GM20431 (cell line): ENCODE measurements around the gene VPREB3.

Experiments
- in situ Hi-C: fragments of 300-500 bp; cut with MseI, MboI; formaldehyde crosslinking; loops from one replicate; pipeline ENCODE4 v1.15.0; 2020; ENCODE audit warnings: low sequenced_read_pairs; ENCODE audit not compliant: unreplicated experiment

VPREB3 gene, protein sequence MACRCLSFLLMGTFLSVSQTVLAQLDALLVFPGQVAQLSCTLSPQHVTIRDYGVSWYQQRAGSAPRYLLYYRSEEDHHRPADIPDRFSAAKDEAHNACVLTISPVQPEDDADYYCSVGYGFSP

GRCh38 chr22:23754220-23754919 lies at the start of gene VPREB3:
Gene VPREB3, minus strand, starts transcription at chr22:23754425. Its CDS starts 62 bp downstream, at chr22:23754363.
- in situ Hi-C loops, result no loop called here

DNA sequence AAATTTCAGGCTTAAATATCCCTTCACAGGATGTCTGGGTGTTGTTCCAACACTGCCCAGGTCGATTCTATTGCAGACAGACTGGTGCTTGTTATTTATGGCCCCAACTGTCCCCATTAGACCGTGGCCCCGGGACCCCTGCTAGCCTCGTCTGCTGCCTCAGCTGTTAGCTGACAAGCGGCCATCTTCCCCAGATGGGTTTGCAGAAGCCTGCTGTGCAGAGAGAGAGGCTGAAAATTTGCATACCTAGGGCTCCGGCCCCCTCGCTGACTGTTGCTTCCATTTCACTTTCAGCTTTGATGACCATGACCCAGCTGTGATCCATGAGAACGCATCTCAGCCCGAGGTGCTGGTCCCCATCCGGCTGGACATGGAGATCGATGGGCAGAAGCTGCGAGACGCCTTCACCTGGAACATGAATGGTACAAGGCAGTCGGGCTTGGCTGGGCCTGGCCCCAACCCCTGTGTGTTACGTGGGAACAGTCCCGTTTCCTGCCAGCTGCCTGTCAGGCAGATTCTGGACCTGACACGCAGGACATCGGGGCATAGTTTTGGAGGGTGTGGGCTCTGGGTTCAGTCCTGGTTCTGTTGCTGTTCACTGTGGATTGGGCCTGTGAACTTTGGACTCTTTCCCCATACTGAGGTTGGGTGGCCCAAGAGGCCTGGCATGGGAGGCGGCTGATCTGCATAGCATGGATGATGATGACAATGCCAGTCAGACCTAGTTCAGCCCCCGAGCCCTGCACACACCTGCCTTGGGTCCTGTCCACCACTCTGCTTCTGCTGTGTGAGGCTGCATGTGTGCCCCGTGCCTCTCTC lies 49.0 kb upstream of the VPREB3 start:
- in situ Hi-C loops, result no loop called here

DNA sequence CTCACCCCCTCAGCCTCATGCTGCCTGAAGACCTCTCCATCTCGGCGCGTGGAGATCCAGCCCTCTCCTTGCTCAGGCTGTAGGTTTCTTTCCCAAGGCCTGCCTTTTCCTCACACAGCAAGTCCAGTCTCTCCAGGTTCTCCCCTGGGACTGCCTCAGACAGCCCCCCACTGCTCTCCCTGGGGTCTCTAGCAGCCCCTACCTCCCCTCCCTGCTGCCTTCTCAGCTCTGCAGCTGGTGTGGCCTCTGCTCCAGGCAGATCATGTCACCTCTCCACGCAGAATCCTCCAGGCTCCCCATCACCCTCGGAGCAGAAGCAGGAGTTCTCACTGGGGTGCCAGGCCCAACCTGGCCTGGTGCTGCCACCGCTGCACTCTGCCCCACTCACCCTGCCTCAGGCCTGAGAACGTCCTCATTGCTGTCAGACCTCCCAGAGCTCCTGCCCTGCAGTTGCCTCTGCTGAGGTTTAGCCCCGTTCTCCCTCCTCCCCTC lies 47.7 kb upstream of the VPREB3 start:
- in situ Hi-C loops, result no loop called here

DNA sequence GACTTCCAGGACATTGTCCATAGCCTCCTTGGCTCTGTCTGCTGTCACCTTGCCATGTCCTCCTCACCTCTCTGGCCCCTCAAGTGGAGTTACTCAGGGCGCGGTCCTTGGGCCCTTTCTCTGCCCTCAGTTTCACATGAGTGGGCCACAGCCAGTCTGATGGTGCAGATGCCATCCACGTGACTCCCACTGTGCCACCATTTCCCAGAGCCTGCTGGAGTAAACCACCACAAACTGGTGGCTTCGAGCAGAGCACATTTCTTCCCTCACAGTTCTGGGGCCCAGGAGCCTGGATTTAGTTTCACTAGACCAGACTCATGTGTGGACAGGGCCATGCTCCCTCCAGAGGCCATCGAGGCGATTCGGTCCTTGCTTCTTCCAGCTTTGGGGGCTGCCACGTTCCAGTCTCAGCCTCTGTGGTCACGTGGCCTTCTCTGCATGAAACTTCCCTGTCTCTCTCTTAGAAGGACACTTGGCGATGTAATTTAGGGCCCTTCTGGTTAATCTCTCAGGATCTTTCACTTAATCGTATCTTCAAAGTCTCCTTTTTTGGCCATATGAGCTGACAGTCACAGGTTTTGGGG lies 47.1 kb upstream of the VPREB3 start:
- in situ Hi-C loops, result no loop called here

GRCh38 chr22:23800297-23801237 lies 46.3 kb upstream of the VPREB3 start:
- in situ Hi-C loops, result no loop called here

GRCh38 chr22:23796461-23796860 lies 42.2 kb upstream of the VPREB3 start:
- in situ Hi-C loops, result no loop called here

- in situ Hi-C loops, result no loop called here
Measured at GRCh38 chr22:23793326-23793725, 39.1 kb upstream of the VPREB3 start.

DNA sequence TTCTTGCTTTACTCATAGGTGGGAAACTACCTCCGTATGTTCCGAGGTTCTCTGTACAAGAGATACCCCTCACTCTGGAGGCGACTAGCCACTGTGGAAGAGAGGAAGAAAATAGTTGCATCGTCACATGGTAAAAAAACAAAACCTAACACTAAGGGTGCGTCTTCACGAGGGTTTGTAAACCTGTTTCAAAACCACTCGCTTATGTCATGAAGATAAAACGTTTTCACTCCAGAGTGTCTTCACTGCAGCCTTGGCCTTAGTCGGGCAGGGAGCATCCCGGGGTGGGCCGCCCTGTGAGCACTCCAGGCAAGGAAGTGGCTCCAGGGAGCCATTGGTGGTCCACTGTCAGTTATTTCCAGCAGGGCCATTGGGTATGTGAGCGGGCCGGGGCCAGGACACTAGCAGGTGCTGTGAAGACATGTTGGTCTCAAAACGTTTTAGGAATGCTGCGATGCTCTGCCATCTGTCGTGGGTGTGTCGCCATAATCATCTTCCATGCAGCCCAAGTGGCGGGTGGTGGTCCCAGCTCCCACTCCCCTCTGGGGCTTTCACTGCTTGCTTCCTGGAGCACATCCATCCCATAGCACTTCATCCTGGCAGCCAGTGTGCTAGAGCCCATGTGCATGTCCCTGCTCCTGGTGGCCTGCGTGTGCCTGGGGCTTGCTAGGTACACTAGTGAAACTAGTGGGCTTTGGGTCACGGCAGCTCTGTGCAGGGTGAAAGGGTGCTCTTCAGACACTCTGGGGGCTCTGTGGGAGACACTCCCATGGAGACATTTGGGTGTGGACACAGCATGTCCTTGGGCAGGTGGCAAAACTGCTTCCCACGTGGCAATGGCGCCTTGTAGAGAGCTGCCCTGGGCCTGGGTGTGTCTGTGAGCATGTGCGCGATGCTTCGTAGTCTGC lies 37.8 kb upstream of the VPREB3 start:
- in situ Hi-C loops, result no loop called here

DNA sequence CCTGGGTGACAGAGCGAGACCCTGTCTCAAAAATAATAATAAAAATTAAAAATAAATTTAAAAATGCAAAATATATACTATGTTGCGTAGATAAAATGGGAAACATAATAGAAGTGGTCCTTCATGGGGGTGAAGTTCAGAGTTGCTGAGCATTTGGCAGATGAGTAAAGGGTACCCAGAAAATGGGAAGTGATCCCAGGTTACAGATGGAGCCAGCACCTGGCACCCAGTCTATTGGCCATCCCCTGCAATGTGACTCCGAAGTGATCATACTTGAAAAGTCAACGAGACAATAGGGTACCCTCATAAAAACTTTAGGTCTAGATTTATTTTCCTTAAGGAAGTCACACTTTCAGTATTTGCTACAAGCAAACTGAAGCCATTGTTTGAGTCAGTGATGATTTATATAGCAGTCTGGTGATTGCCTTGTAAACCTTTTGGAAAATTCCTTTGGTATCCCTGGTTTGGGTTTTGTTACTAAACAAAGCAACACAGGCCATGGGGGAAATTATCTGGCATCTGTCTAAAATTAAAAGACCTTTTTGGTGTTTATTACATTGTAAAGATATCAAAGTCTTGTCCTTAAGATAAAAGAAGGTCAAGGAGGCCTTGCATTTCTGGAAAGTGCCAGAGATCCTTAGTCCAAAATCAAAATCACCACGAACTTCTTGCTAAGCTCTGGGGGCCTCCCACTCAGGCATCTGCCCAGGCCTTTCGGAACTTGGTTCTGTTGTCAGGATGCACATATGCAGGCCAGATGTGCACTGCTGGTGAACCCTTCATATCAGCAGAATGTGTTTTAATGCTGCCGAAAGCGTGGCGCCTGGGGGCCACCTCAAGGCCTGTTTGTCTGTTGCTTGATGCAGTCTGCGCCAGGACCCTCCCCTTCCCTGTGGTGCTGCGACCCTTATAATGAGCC lies 36.9 kb upstream of the VPREB3 start:
- in situ Hi-C loops, result no loop called here

DNA sequence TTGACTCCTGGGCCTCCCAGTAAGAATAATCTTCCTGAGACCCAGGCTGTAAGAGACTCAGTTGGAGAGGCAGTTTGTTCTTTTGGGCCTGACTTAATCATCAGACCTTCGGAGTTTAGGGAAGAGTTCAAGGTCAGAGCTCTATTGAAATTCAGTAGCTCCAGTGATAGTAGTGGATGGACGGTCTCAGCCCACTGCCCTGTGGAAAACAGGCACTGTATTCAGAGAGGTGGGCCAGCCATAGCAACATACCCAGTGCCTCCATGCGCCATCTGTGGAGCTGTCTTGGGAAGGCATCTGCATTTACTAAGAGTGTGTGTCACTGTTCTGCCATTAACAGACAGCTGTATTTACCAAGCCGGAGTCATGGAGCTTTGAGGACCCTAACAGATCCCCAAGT lies 35.4 kb upstream of the VPREB3 start:
- in situ Hi-C loops, result no loop called here

DNA sequence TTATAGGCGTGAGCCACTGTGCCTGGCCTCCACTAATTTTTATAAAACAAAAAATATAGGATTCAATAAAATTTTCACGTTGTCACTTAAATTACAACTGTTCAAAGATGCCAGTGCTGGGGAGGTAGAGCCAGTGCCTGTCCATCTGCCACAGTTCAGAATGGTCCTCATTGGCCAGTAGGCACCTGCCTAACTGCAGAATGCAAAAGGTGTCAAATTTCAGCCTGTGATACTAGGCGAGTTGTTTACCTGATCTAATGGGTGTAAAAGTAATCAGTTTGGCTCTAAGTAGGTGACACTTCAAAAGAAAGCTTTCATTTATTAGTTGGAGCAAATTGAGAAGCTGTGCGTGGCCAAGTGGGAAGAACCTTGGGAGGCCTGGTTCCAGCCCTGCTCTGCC lies 34.9 kb upstream of the VPREB3 start:
- in situ Hi-C loops, result no loop called here

DNA sequence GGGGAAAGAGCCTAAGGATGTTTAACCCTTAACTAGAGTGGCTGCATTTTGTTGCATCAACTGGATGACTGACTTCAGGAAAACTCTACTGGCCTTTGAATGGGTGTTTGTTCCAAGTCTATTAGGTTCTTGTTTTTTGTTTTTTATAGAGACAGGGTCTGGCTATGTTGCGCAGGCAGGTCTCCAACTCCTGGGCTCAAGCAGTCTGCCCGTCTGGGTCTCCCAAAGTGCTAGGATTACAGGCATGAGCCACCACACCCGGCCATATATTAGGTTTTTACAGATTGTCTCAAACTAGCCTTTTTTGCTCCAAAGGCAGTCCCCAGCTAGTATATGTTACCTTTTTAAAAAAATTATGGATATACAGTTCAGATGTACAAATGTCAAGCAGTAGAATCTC lies 33.7 kb upstream of the VPREB3 start:
- in situ Hi-C loops, result no loop called here

DNA sequence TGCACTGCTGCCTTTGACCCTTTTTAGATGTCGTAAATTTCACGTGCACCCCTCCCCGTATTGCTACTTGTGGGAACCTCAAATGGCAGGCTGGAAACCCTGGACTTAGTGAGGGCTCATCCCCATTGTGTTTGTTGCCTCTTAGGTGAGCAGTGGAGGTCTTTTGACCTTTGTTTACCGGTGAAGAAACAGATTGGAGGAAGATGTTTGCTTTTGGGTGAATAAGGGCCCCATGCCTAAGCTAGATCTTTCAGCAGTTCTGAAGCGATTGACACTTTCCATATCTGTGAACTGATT lies 33.3 kb upstream of the VPREB3 start:
- in situ Hi-C loops, result no loop called here

DNA sequence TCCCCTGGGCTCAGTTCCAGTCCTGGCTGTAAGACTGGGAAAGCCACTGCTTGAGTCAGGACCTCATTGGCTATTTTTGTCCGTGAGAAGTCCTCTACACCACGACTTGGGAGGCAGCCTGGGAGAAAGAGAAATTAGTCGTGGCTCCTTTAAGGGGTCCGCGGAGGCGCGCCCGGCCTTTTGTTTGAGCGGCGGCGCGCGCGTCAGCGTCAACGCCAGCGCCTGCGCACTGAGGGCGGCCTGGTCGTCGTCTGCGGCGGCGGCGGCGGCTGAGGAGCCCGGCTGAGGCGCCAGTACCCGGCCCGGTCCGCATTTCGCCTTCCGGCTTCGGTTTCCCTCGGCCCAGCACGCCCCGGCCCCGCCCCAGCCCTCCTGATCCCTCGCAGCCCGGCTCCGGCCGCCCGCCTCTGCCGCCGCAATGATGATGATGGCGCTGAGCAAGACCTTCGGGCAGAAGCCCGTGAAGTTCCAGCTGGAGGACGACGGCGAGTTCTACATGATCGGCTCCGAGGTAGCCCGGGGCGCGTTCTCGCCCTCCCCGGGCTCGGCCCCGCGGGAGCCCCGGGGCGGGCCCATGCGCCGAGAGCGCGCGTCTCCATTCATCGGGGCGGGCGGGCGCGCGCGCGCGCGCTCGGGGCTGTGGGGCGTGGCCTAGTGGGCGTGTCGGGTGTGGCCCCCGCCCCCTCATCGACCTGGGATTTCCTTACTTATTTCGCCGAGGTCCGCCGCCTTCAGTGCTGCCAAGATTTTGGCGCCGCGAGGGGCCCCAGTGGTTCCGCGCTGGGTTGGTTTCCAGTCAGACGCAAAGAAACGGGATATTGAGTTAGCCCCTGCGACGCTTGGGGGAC lies 32.8 kb upstream of the VPREB3 start, which contains the start of gene SMARCB1:
Gene SMARCB1 (plus strand): TSS at position 215 of the 848 bp plus-strand sequence. CDS start 204 bp downstream, at position 419.
- in situ Hi-C loops, result no loop called here

GRCh38 chr22:23786261-23786710 lies 32.1 kb upstream of the VPREB3 start:
- in situ Hi-C loops, result no loop called here

DNA sequence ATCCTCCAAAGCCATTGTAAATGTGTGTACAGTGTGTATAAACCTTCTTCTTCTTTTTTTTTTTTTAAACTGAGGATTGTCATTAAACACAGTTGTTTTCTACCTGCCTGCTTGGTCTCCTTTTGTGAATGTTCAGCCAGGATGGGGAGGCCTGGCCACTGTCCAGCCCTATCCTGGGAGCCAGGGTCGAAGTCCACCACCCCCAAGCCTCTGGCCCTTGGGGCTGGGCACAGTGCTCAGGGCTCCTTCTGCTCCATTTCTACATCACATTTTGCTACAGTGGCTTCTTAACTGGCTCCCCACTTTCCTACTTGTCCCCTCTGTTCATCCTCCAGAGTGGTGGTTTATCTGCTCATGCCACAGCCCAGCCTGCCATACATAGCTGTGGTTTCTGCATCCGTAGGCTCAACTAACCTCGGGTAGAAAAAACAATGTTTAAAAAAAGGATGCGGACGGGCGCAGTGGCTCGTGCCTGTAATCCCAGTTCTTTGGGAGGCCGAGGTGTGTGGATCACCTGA lies 30.0 kb upstream of the VPREB3 start:
- in situ Hi-C loops, result no loop called here
